Measurements from ENCODE around the gene HUNK.

Gene HUNK

GRCh38 chr21:31895077-31895835 is 22.4 kb downstream of the HUNK start:
- no peaks in the 10 kb centered on the region for H3K9me3 ChIP-seq (ENCODE audit: control insufficient read depth, insufficient read depth, low read length)
- TF ChIP-seq EZH2phosphoT487 (IDR thresholded peaks at IDR 0.05; ENCODE audit: borderline replicate concordance, low read length), result no peak
- TF ChIP-seq, protein P1, sequence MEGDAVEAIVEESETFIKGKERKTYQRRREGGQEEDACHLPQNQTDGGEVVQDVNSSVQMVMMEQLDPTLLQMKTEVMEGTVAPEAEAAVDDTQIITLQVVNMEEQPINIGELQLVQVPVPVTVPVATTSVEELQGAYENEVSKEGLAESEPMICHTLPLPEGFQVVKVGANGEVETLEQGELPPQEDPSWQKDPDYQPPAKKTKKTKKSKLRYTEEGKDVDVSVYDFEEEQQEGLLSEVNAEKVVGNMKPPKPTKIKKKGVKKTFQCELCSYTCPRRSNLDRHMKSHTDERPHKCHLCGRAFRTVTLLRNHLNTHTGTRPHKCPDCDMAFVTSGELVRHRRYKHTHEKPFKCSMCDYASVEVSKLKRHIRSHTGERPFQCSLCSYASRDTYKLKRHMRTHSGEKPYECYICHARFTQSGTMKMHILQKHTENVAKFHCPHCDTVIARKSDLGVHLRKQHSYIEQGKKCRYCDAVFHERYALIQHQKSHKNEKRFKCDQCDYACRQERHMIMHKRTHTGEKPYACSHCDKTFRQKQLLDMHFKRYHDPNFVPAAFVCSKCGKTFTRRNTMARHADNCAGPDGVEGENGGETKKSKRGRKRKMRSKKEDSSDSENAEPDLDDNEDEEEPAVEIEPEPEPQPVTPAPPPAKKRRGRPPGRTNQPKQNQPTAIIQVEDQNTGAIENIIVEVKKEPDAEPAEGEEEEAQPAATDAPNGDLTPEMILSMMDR (IDR thresholded peaks at IDR 0.05; ENCODE audit: low read depth, low read length, poor library complexity, severe bottlenecking), result no peak
- H3F3A ChIP-seq (ENCODE audit: control insufficient read depth, insufficient read depth), result no peaks in the 10 kb centered on the region
- H3K36me3 ChIP-seq (ENCODE audit: control insufficient read depth, low read length), result no peaks in the 10 kb centered on the region
- peaks cover 5% of the 10 kb centered on the region; the same call in 1 of the 2 replicates for H3K4me1 ChIP-seq (ENCODE audit: control insufficient read depth, low read length)
- H3K27me3 ChIP-seq (ENCODE audit: control insufficient read depth, low read length), result no peaks in the 10 kb centered on the region
- no peaks in the 10 kb centered on the region for H4K20me1 ChIP-seq (ENCODE audit: control insufficient read depth, insufficient read depth, low read depth, low read length)
- no peak overlapping the region for H3K27ac ChIP-seq (ENCODE audit: low read depth, low read length)
- H3K79me2 ChIP-seq (ENCODE audit: control insufficient read depth, low read length), result no peaks in the 10 kb centered on the region
- H3K4me2 ChIP-seq (ENCODE audit: low read length), result no peak overlapping the region
- no peak overlapping the region for H3K4me3 ChIP-seq (ENCODE audit: low read length)
- no peaks in the 10 kb centered on the region for H3K9me2 ChIP-seq (replicated peaks; ENCODE audit: control insufficient read depth, low read length)

DNA sequence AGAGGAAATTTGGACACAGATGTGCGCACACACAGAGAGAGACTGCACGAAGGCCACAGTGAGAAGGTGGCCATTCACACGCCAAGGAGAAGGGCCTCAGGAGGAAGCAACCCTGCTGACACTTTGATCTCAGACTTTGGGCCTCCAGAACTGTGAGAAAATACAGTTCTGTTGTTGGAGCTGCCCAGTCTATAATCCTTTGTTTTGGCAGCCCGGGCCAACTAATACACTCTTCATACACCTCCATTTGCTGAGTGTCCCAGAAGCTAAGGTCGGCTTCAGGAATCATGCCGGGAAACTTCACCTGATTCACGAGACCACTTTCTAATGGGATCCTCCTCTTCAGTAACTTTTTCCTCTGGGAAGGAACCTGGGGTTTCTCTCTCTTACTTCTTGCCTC is 23.2 kb downstream of the HUNK start:
- H3K79me2 ChIP-seq (ENCODE audit: control insufficient read depth, low read length), result no peaks in the 10 kb centered on the region
- H3K9me3 ChIP-seq (ENCODE audit: control insufficient read depth, insufficient read depth, low read length), result no peaks in the 10 kb centered on the region
- no peak overlapping the region for H3K4me3 ChIP-seq (ENCODE audit: low read length)
- H3K27ac ChIP-seq (ENCODE audit: low read depth, low read length), result no peak overlapping the region
- peaks cover 5% of the 10 kb centered on the region; the same call in 1 of the 2 replicates for H3K4me1 ChIP-seq (ENCODE audit: control insufficient read depth, low read length)
- no peaks in the 10 kb centered on the region for H3F3A ChIP-seq (ENCODE audit: control insufficient read depth, insufficient read depth)
- H3K4me2 ChIP-seq (ENCODE audit: low read length), result no peak overlapping the region
- H4K20me1 ChIP-seq (ENCODE audit: control insufficient read depth, insufficient read depth, low read depth, low read length), result no peaks in the 10 kb centered on the region
- H3K9me2 ChIP-seq (replicated peaks; ENCODE audit: control insufficient read depth, low read length), result no peaks in the 10 kb centered on the region
- no peaks in the 10 kb centered on the region for H3K27me3 ChIP-seq (ENCODE audit: control insufficient read depth, low read length)
- no peak for TF ChIP-seq EZH2phosphoT487 (IDR thresholded peaks at IDR 0.05; ENCODE audit: borderline replicate concordance, low read length)
- TF ChIP-seq, protein P1 (IDR thresholded peaks at IDR 0.05; ENCODE audit: low read depth, low read length, poor library complexity, severe bottlenecking), result no peak
- no peaks in the 10 kb centered on the region for H3K36me3 ChIP-seq (ENCODE audit: control insufficient read depth, low read length)

DNA sequence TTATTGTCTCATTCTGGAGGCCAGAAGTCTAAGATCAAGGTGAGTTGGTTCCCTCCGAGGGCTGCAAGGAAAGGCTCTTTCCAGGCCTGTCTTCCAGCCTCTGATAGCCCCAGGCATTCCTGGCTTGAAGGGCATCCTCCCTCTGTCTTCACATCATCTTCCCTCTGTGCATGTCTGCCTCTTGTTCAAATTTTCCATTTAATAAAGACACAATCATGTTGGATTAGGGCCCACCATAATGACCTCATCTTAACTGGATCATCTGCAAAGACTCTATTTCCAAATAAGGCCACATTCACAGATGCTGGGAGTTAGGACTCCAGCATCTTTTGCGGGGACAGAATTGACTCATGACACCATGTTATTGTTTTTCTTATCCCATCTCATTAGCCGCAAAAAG is 24.5 kb downstream of the HUNK start:
- Histone ChIP-seq H3K4me3 (ENCODE audit: low read length) (no peak overlapping the region), H3K4me2 (ENCODE audit: low read length) (no peak overlapping the region), H3K9me3 (ENCODE audit: control insufficient read depth, insufficient read depth, low read length) (no peaks in the 10 kb centered on the region), H3F3A (ENCODE audit: control insufficient read depth, insufficient read depth) (no peaks in the 10 kb centered on the region), H3K79me2 (ENCODE audit: control insufficient read depth, low read length) (no peaks in the 10 kb centered on the region), H4K20me1 (ENCODE audit: control insufficient read depth, insufficient read depth, low read depth, low read length) (no peaks in the 10 kb centered on the region), H3K4me1 (ENCODE audit: control insufficient read depth, low read length) (peaks cover 5% of the 10 kb centered on the region; the same call in 1 of the 2 replicates), H3K27ac (ENCODE audit: low read depth, low read length) (no peak overlapping the region), H3K9me2 (replicated peaks; ENCODE audit: control insufficient read depth, low read length) (no peaks in the 10 kb centered on the region), H3K27me3 (ENCODE audit: control insufficient read depth, low read length) (no peaks in the 10 kb centered on the region), H3K36me3 (ENCODE audit: control insufficient read depth, low read length) (no peaks in the 10 kb centered on the region)
- TF ChIP-seq, protein P1 (IDR thresholded peaks at IDR 0.05; ENCODE audit: low read depth, low read length, poor library complexity, severe bottlenecking), result no peak
- no peak for TF ChIP-seq EZH2phosphoT487 (IDR thresholded peaks at IDR 0.05; ENCODE audit: borderline replicate concordance, low read length)

Measured in DOHH2 (cell line).